Stimulated activated CD8-positive, alpha-beta memory T cell treated with anti-CD3 and anti-CD28 coated beads, Interleukin-4, amount 100 ng/mL, for 24 hours (primary cell): Measurements from ENCODE around the gene C11orf52.

Source experiments
- DNase-seq: peaks from one replicate; pipeline ENCODE4 v3.0.0-alpha.2; 2020; ENCODE audit warnings: low read depth

Gene C11orf52

DNA sequence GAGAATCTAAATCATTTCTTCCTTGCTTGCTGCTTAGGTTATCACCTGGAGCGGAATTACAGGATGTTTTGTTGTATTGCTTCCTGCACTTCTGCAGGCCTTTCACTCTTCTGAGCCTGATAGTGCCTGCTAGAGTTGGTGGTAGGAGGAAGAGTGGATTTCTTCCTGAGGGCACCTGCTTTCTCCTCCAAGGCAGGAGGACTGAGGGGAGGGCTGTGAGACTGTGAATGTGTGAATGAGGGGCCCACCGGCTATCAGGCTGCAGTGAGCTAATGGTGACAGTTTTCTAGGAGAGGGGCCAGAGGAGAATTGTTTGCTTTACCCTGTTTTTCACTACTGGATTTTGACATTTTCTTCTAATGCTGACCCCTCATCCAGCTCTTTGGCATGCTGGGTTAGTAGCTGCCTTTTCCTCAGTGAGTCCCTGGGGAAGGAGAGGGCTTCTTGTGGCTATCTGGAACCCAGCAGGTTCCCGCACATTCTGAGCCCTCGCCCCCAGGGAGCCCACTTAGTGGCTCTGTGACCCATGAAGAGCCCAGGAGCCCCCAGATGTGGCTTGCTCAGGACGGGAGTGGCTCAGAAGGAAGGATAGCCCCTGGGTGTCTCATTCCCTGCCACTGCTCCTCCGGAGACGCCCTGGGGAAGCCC lies 57.5 kb downstream of the C11orf52 start:
- no peak for DNase-seq
